CD4-positive, alpha-beta T cell treated with Interleukin-15 for 1 hour (primary cell): ENCODE data around the gene WAS.
"Not testable (repeated sequence)": the region's sequence is repeated elsewhere in the genome, so short reads cannot be mapped to it uniquely, and the experiment has no call there.

ENCODE experiments used
- DNase-seq: peaks from one replicate; pipeline ENCODE4 v3.0.0-alpha.2; 2020

Gene WAS

DNA sequence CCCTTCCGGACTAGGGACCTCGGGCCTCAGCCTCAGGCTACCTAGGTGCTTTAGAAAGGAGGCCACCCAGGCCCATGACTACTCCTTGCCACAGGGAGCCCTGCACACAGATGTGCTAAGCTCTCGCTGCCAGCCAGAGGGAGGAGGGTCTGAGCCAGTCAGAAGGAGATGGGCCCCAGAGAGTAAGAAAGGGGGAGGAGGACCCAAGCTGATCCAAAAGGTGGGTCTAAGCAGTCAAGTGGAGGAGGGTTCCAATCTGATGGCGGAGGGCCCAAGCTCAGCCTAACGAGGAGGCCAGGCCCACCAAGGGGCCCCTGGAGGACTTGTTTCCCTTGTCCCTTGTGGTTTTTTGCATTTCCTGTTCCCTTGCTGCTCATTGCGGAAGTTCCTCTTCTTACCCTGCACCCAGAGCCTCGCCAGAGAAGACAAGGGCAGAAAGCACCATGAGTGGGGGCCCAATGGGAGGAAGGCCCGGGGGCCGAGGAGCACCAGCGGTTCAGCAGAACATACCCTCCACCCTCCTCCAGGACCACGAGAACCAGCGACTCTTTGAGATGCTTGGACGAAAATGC, at the start of gene WAS:
Gene WAS, plus strand, starts transcription at position 389 of the 572 bp plus-strand sequence. Its CDS starts 55 bp downstream, at position 444.
- peak; percentile 70 for DNase-seq

DNA sequence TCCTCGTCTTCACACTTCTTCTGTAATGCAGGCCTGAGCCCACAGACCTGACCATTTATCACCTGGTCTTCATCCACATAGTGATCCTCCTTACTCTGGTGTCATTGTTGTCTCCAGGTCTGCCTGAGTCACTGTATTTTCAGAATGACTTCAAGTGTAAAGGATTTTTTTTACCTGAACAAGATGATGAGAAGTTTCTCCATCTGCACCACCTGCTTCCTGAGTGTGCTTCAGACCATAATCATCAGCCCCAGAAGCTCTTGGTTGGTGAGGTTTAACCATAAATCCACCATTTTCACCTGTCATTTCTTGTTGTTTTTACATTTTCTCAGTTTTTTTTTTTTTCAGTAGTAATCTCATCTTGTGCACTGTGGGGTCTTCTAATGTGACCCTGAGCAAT, 47.3 kb upstream of the WAS start:
- no peak for DNase-seq

GRCh38 chrX:48636776-48637175, 46.8 kb upstream of the WAS start:
- DNase-seq = no peak

DNA sequence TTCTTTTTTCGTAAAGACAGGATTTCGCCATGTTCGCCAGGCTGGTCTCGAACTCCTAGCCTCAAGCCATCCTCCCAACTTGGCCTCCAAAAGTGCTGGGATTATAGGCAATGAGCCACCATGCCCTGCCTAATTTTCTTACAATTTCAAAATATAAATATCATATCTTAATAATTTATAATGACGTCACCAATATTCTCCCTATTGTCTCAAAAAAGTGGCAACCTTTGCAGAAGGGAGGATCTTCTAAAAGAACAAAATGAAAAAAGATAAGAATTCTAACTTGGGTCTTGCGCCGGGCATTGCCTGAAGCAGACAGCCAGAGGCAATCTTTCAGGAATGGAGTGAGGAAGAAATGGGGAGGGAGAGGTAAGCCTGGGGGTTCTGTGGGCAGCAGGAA, 37.9 kb upstream of the WAS start:
- no peak for DNase-seq

GRCh38 chrX:48648336-48648751, 35.3 kb upstream of the WAS start:
- DNase-seq = peak; percentile 41

GRCh38 chrX:48649102-48649501, 34.5 kb upstream of the WAS start:
- DNase-seq = no peak

DNA sequence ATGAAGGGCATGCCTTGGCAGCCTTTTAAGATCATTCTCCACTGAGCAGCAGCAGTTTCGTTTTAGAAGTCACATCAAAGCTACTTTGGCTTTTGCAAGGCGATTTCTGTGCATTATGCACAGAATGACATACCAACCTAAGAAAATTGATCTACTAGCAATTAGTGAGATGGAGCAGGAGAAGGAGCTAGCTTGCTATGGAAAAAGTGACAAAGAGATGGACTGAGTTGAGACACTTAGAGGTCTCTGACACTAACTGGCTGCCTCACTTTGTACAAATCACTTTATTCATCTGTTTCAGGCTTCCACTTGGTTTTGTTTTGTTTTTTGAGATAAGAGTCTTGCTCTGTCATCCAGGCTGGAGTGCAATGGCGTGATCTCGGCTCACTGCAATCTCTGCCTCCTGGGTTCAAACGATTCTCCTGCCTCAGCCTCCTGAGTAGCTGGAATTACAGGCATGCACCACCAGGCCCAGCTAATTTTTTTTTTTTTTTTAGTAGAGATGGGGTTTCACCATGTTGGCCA, 31.5 kb upstream of the WAS start:
- DNase-seq = not testable (repeated sequence)

DNA sequence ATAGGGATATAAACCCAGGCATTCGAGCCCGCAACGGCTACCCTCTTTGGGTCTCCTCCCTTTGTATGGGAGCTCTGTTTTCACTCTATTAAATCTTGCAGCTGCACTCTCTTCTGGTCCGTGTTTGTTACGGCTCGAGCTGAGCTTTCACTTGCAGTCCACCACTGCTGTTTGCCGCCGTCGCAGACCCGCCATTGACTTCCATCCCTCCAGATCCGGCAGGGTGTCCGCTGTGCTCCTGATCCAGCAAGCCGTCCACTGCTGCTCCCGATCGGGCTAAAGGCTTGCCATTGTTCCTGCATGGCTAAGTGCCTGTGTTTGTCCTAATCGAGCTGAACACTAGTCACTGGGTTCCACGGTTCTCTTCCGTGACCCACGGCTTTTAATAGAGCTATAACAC, 28.9 kb upstream of the WAS start:
- DNase-seq = not testable (repeated sequence)

DNA sequence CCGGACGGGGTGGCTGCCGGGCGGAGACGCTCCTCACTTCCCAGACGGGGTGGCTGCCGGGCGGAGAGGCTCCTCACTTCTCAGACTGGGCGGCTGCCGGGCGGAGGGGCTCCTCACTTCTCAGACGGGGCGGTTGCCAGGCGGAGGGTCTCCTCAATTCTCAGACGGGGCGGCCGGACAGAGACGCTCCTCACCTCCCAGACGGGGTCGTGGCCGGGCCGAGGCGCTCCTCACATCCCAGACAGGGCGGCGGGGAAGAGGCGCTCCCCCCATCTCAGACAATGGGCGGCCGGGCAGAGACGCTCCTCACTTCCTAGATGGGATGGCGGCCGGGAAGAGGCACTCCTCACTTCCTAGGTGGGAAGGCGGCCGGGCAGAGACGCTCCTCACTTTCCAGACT, 23.9 kb upstream of the WAS start:
- DNase-seq = not testable (repeated sequence)

- DNase-seq = no peak
Observed at GRCh38 chrX:48663241-48663640, 20.4 kb upstream of the WAS start.

DNA sequence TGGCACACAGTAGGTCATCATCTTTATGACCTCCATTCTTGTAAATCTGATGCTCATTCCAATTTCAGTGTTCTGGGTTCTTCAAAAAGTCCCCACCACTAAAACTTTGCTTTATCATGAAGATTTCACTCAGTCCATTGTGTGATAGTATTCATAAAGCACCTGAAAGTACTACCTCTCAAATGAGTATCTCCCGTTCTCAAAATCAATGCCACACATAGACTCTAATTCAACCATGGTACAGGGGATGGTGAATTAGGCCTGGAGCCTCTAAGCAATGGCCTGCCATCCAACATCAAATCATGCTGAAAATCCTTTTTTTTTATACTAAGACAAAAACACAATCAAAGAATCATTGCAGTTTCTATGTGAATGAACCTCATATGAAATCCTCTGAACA, 19.4 kb upstream of the WAS start:
- no peak for DNase-seq

DNA sequence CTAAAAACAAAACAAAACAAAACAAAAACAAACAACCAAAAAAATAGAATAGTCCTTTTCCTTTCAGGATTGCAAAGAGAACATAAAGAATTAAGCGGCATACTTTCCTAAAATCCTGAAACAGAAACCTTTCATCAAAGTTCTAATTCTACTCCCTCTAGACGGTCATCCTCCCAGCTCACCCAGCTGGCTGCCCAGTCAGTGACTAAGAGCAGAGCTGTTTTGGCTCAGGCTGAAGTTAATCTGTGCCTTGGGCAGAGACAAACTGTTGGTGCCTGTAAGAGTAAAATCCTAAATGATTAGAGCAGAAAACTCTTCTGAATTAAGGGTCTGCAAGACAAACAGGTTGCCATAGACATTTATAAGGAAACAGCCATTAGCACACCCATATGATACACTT, 17.6 kb upstream of the WAS start:
- DNase-seq = no peak

- DNase-seq = no peak
Observed at GRCh38 chrX:48666649-48667048, 16.9 kb upstream of the WAS start.

GRCh38 chrX:48667509-48667908, 16.1 kb upstream of the WAS start:
- peak; percentile 50 for DNase-seq

DNA sequence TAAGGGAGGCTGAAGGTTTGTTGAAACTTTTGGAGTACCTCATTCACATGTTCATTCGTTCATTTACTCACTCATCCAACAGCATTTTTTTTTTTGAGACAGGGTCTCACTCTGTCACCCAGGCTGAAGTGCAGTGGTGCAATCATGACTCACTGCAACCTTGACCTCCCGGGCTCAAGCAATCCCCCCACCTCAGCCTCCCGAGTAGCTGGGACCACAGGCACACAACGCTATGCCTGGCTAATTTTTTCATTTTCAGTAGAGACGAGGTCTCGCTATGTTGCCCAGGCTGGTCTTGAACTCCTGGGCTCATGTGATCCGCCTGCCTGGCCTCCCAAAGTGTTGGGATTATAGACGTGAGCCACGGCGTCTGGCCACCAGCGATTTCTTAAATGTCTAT, 15.4 kb upstream of the WAS start:
- not testable (repeated sequence) for DNase-seq

- peak; percentile 93 for DNase-seq
Observed at GRCh38 chrX:48676106-48676892, 7.3 kb upstream of the WAS start.

DNA sequence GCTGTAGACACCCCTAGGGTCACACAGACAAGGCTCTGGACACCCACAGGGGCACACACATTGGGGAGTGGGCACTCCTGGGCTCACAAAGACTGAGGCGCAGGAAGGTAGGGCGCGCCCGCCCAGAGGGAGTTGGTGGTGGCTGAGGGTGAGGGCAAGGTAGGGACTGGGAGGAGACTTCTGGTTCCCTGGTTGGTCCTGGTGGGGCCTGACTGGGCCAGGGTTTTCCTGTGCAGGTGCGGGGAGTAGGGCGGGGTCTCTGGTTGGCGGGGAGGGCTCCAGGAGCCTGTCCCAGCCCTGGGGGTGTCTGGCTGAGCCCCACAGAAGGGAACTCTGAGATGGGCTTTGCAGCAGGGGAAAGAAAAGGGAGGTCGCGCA, 6.7 kb upstream of the WAS start:
- no peak for DNase-seq

GRCh38 chrX:48677516-48677915, 6.1 kb upstream of the WAS start:
- no peak for DNase-seq

- peak; percentile 54 for DNase-seq
Observed at GRCh38 chrX:48680467-48680866, 3.1 kb upstream of the WAS start.

- not testable (repeated sequence) for DNase-seq
Observed at GRCh38 chrX:48680925-48681324, 2.7 kb upstream of the WAS start.

DNA sequence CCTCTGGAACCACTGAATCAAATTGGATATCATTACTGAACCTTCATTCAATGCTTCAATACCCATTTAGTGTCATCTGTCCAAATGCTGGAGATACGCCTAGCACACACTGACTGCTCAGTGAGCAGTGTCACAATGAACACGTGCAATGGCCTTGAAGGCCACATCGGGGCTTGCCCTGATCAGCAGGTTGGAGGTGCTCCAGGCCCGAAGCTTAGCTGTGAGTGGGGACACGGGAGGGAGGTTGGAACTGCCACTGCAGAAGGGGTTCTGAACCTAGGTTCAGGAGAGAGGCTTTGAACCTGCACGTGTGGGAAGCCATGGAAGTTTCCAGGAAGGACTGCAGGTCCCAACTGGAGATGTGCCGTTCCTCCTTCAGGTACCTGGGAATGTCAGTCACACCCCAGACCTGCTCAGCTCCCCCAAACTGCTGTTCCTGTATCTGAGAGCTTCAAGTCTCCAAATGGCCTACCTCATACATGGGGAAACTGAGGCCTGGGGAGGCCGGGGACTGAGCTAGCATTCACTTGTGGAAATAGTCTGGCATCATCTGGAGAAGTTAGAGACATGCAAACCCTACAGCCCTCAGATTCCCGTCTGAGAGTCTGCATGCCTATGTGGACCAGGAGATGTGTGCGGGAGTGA, 1.9 kb upstream of the WAS start:
- DNase-seq = no peak

DNA sequence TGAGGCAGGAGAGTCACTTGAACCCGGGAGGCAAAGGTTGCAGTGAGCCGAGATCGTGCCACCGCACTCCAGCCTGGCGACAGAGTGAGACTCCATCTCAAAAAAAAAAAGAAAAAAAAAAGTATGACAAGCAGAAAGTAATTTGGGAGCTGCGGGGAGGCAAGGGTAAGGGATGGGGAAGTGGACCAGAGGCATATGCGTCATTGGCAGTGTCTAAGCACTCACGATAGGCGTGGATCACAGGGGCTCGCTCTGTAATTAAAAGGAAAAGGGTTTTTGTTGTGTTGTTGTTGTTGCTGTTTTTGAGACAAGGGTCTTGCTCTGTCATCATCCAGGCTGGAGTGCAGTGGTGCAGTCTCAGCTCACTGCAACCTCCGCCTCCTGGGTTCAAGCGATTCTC, 804 bp upstream of the WAS start:
- DNase-seq = peak; percentile 61

DNA sequence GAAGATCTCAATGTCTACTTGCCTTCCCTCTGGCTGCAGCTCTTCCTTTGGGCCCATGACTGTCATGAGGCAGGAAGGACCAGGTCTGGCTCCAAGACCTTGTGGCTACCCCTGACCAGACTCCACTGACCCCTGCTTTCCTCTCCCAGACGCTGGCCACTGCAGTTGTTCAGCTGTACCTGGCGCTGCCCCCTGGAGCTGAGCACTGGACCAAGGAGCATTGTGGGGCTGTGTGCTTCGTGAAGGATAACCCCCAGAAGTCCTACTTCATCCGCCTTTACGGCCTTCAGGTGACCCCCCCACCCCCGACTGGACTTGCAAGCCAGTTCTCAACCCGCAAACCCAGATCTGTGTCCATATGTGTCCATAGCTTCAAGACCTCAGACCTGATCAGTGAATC, 535 bp downstream of the WAS start:
- DNase-seq = no peak

GRCh38 chrX:48685416-48685815, 1.8 kb downstream of the WAS start:
- no peak for DNase-seq
